Activated CD8-positive, alpha-beta T cell treated with anti-CD3 and anti-CD28 coated beads, Interleukin-2, amount 10 ng/mL, durations not matched to agents 7 days and 5 days (primary cell): Measurements from ENCODE around the gene MIER2. TPM values are rescaled to one million over a fixed set of nuclear protein-coding genes. Genes with fewer than 3 reads are reported as not detected.

Source experiments
- ATAC-seq: fragments of 150-1000 bp; cut with Tn5 transposase; one replicate; pipeline ENCODE4 v1.10.0; 2021; ENCODE audit warnings: moderate library complexity
- CTCF ChIA-PET: fragments of 350-600 bp; sonication (Branson Sonifier 250); formaldehyde crosslinking; loops from one replicate; lab custom pipeline; 2021; ENCODE audit warnings: antibody characterized with exemption; lab: Charles Lee
- POLR2A ChIA-PET: fragments of 350-600 bp; sonication (Branson Sonifier 250); formaldehyde crosslinking; loops from one replicate; lab custom pipeline; 2021; ENCODE audit warnings: antibody characterized with exemption; lab: Charles Lee
- DNase-seq: peaks from one replicate; pipeline ENCODE4 v3.0.0-alpha.2; 2020
- H3K27ac Mint-ChIP-seq: one replicate; pipeline ENCODE4 v1.8.0; 2021; ENCODE audit warnings: mild to moderate bottlenecking, mixed read lengths
- H3K27me3 Mint-ChIP-seq: one replicate; pipeline ENCODE4 v1.8.0; 2021; ENCODE audit warnings: low read depth, mixed read lengths
- H3K36me3 Mint-ChIP-seq: one replicate; pipeline ENCODE4 v1.8.0; 2021; ENCODE audit warnings: low read depth, mixed read lengths
- H3K4me1 Mint-ChIP-seq: one replicate; pipeline ENCODE4 v1.8.0; 2021; ENCODE audit warnings: low read depth, mixed read lengths
- H3K4me3 Mint-ChIP-seq: one replicate; pipeline ENCODE4 v1.8.0; 2021; ENCODE audit warnings: mild to moderate bottlenecking, mixed read lengths
- H3K9me3 Mint-ChIP-seq: one replicate; pipeline ENCODE4 v1.8.0; 2022; ENCODE audit warnings: mixed read lengths; ENCODE audit not compliant: insufficient read depth
- total RNA-seq, 2 experiments: library from RNA; stranded (reverse); gene quantifications; one replicate each; pipeline ENCODE4 v1.2.3, GENCODE V29; 2021

The MIER2 gene
- total RNA-seq, 2 experiments from 2014 or later = 21.6 to 23.1 TPM

DNA sequence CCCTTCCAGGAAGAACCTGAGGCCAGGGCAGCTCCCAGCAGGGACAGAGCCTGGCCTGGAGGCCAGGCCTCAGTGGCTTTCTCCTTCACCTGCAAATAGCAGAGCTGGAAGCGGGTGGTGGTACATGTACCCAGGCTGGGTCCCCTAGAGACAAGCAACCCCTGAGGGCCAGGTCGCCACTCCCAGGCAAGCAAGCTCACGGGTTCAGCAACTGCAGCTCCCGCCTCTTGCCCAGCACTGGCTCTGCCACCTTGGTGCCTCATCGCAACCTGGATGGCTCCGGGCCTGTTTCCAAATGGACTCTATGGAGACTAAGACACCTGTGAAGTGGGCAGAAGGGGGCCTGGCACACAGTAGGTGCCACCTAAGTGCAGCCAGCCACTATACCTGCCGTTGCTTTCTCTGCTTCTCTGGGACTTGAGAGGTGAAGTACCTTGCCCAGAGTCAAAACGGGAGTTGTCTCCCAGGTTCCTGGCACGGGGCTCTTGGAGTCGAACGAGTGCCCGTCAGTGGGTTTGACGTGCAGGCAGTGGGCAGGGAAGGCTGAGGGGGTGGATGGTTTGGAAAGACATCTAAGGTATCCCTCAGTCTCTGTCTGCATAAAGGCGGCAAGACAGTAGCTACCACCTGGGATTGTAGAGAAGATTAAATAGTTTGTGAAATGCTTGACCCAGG is 51.0 kb downstream of the MIER2 start:
- ChIA-PET POLR2A (no interaction called here), CTCF (interaction anchor here (1.0 to 2.0 kb wide), 3 partner anchors 27 to 217 kb away, joined by 3 to 5 read pairs (median 3); no protein-coding TSS in a partner anchor)
- no peaks in the 10 kb centered on the region for H3K9me3 Mint-ChIP-seq
- peaks cover 2% of the 10 kb centered on the region for H3K4me1 Mint-ChIP-seq
- no peak overlapping the region for H3K4me3 Mint-ChIP-seq
- ATAC-seq (no peak), DNase-seq (no peak)
- no peak overlapping the region for H3K27ac Mint-ChIP-seq
- H3K27me3 Mint-ChIP-seq = peaks cover 39% of the 10 kb centered on the region
- H3K36me3 Mint-ChIP-seq = no peaks in the 10 kb centered on the region

DNA sequence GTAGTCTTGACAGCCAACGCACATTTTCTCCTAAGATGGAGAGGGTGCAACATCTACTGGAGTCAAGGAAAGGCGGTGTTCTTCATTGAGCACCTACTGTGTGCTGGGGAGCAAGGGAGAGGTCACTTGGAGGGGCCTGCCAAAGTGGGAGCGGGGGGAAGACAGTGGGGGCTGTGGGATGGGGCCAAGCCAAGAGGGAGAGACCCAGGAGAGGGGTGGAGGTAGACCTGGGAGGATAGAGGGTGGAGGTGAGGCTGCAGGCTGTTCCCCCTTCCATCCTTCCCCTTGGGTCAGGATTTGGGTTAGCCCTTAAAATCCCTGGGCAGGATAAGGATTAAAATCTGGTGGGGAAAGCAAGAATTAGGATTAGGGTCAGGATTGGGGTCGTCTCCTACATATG is 51.6 kb downstream of the MIER2 start:
- POLR2A ChIA-PET = interaction anchor here (0.5 kb wide), 1 partner anchor 919 kb away, joined by 3 read pairs; no protein-coding TSS in a partner anchor
- Mint-ChIP-seq H3K9me3 (no peaks in the 10 kb centered on the region), H3K27ac (no peak overlapping the region), H3K36me3 (no peaks in the 10 kb centered on the region), H3K4me3 (no peak overlapping the region), H3K4me1 (peaks cover 2% of the 10 kb centered on the region), H3K27me3 (peaks cover 39% of the 10 kb centered on the region)
- ATAC-seq (no peak), DNase-seq (no peak)
- CTCF ChIA-PET = interaction anchor here (2.0 kb wide), 1 partner anchor 218 kb away, joined by 5 read pairs; no protein-coding TSS in a partner anchor

DNA sequence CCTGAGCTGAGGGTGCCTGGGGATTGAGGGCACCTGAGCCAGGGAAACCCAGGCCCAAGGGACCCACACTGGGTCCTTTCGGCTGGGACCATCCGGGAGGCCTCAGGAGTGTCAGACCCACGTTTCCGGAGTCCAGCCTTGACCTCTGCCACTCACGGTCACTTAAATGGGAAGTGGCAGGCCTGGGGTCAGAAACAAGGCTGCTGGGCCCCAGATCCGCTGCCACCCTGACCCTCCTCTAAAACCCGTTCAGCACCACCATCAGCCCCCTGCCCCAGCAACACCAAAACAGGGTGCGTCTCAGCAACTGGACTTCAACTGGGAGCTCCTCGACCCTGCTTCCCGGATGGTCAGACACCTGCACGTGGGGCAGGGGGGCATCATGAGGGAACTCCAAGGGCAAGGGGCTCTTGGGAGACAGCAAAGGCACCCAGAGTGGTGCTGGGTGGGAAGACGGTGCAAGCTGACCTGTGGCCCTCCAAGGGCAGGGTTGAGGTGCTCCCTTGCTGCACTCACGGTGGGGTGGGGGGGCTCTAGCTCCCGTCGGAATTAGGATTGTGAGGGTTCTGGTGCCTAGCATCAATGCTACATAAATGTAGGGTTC is 52.2 kb downstream of the MIER2 start:
- no peak overlapping the region for H3K27ac Mint-ChIP-seq
- H3K4me3 Mint-ChIP-seq = no peak overlapping the region
- H3K36me3 Mint-ChIP-seq = no peaks in the 10 kb centered on the region
- peaks cover 2% of the 10 kb centered on the region for H3K4me1 Mint-ChIP-seq
- peaks cover 39% of the 10 kb centered on the region for H3K27me3 Mint-ChIP-seq
- ChIA-PET CTCF (interaction anchor here (2.0 kb wide), 1 partner anchor 218 kb away, joined by 5 read pairs; no protein-coding TSS in a partner anchor), POLR2A (interaction anchor here (0.5 kb wide), 1 partner anchor 920 kb away, joined by 3 read pairs; no protein-coding TSS in a partner anchor)
- no peaks in the 10 kb centered on the region for H3K9me3 Mint-ChIP-seq
- DNase-seq (no peak), ATAC-seq (no peak)

DNA sequence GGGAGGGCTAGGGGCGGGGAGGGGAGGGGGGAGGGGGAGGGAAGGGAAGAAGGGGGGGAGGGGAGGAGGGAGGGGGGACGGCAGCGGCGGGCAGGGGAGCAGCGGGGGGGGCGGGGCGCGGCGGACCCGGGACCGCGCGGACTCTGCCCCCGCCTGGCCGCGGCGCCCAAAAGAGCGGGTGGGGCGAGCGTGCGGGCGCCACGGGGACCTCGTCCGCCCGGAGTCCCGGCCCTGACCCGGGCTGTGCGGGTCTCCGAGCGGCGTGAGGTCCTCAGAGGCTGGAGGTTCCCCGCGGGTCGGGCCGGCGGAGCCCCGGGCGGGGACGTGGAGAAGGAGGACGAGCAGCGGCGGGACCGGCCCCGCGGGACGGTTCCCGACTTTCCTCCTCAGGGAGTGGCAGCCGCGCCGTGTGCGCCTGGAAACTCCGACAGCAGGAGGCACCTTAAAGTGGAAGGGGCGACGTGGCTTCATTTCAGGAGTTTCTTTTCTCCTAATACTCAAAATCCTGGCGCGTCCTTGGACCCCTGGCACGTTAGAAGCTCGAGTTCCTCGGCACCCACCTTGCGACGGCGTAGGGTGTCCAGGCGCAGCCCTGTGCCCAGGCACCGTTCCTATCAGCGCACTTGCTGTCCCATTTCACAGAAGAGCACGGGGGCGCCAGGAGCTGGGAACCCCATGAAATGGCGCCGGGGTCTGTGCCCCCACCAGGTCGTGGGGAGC is 52.9 kb downstream of the MIER2 start:
- DNase-seq = no peak
- no peak for ATAC-seq
- peaks cover 39% of the 10 kb centered on the region for H3K27me3 Mint-ChIP-seq
- H3K4me3 Mint-ChIP-seq = no peak overlapping the region
- POLR2A ChIA-PET = no interaction called here
- H3K36me3 Mint-ChIP-seq = no peaks in the 10 kb centered on the region
- H3K9me3 Mint-ChIP-seq = no peaks in the 10 kb centered on the region
- H3K4me1 Mint-ChIP-seq = peaks cover 2% of the 10 kb centered on the region
- no peak overlapping the region for H3K27ac Mint-ChIP-seq
- CTCF ChIA-PET = interaction anchor here (2.0 kb wide), 1 partner anchor 219 kb away, joined by 5 read pairs; no protein-coding TSS in a partner anchor

DNA sequence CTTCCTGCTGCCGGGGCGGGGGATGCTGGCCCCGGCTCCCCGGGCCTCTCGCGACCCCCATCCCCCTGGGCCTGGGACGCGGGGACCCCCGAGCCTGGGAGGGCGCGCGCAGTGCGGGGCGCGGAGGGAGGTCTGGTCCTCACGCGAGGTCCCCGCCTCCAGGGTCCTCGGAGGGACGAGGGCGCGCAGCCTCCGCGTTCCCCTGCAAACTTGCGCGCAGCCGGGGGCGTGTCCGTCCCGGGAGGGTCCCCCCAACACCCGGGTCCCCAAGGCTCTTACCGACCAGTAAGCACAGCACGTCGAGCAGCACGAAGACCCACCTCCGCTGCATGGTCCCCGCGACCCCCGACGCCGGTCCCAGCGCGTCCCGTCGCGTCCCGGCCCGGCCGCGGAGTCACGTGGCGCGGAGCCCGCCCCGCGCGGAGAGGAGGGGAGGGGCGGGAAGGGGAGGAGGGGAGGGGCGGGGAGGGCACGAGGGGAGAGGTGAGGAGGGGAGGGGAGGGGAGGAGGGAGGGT is 53.5 kb downstream of the MIER2 start, which contains the start of gene PLPP2:
TSS of gene PLPP2 (minus strand) at position 398 of the 516 bp plus-strand sequence. CDS start at position 331, 67 bp downstream.
- Mint-ChIP-seq H3K36me3 (no peaks in the 10 kb centered on the region), H3K4me1 (peaks cover 2% of the 10 kb centered on the region), H3K27me3 (peaks cover 36% of the 10 kb centered on the region), H3K27ac (no peak within 1 kb of the TSS), H3K4me3 (no peak within 1 kb of the TSS), H3K9me3 (no peaks in the 10 kb centered on the region)
- DNase-seq = no peak
- POLR2A ChIA-PET = no interaction called here
- CTCF ChIA-PET = no interaction called here
- no peak for ATAC-seq

DNA sequence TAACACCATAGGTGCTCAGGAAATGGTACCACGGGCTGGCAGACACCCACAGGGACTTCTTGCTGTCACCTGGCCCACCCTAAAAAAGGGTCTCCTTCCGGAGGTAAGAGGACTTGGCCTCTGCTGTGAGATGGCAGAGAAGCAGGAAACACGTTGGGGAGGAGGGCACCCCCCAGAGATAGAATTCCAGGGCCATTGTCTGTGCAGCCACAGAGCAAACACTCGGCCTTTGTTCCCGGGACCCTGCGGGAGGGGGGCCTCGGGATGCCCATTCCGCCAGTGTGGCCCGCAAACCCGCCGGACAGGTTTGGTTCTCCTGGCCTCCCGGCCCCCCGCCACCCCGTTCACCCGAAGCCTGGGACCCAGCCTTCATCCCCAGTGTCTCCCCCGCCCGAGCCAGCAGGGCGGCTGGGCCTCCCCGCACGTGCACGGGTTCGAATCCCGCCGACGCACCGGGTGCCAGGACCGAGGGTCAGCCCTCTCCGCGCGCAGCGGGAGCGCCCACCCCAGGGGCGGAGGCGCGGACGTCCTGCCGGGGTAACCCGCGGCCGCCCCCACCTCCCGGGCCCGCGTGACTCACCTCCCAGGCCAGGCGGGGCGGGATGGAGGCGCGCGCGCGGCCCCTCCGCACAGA is 54.1 kb downstream of the MIER2 start:
- no peak for DNase-seq
- Mint-ChIP-seq H3K27ac (no peak overlapping the region), H3K36me3 (no peaks in the 10 kb centered on the region), H3K27me3 (peaks cover 36% of the 10 kb centered on the region), H3K4me3 (no peak overlapping the region), H3K9me3 (no peaks in the 10 kb centered on the region), H3K4me1 (peaks cover 2% of the 10 kb centered on the region)
- ChIA-PET POLR2A (no interaction called here), CTCF (no interaction called here)
- ATAC-seq = no peak

DNA sequence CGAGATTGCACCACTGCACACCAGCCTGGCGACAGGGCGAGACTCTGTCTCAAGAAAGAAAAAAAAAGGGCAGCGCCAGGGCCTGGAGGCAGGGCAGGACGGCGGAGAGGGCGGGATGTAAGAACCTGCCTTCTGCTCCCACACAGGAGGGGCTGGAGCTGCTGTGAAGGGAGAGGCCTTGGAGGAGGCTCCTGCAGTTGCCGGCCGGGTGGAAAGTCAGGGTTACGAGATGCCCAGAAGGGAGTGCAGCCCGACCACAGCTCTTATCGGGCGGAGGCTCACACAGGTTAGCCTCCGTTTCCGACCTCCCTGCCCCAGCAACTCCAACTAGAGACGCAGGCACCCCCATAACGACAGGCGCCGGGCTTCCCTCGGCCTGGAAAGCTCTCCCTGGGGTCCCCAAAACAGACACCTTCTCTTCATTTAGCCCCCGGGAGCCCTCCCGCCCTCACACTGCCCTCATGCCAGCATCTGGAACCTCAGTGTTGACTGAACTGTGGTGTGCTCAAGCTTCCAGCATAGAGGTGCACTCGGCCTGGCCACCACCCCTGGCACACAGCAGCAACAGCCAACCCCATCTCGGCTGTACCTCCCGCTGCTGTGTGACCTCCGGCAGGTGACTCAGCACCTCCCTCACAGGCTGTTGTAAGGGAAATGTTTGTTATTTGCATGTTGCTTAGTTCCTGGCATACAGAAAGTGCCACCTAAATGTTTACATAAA is 54.8 kb downstream of the MIER2 start:
- H3K4me3 Mint-ChIP-seq = no peak overlapping the region
- H3K36me3 Mint-ChIP-seq = no peaks in the 10 kb centered on the region
- ATAC-seq (peak; percentile 73), DNase-seq (peak; percentile 38)
- H3K27ac Mint-ChIP-seq = no peak overlapping the region
- POLR2A ChIA-PET = no interaction called here
- H3K4me1 Mint-ChIP-seq = peaks cover 2% of the 10 kb centered on the region
- peaks cover 30% of the 10 kb centered on the region for H3K27me3 Mint-ChIP-seq
- H3K9me3 Mint-ChIP-seq = no peaks in the 10 kb centered on the region
- CTCF ChIA-PET = no interaction called here

DNA sequence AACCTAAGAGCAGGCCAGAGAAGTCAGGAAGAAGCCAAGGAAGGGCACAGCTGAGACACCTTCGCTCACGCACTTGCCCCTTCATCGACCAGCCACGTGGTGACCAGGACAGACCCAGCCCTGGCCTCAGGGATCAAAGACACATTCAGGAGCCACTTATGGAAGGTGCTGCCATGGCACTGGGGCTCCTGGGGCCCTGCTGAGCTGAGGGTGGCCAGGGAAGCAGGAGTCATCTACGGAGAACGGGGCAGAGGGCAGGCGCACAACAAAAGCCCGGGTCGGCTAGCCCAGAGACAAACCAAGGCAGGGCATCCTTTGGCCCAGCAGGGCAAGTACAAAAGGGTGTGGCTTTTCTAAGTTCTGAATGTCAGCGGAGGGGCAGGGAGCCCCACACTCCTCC is 55.7 kb downstream of the MIER2 start:
- Mint-ChIP-seq H3K4me3 (no peak overlapping the region), H3K27ac (no peak overlapping the region), H3K4me1 (peaks cover 2% of the 10 kb centered on the region), H3K36me3 (no peaks in the 10 kb centered on the region), H3K27me3 (peaks cover 22% of the 10 kb centered on the region), H3K9me3 (no peaks in the 10 kb centered on the region)
- ChIA-PET POLR2A (no interaction called here), CTCF (no interaction called here)
- ATAC-seq = no peak
- DNase-seq = no peak

DNA sequence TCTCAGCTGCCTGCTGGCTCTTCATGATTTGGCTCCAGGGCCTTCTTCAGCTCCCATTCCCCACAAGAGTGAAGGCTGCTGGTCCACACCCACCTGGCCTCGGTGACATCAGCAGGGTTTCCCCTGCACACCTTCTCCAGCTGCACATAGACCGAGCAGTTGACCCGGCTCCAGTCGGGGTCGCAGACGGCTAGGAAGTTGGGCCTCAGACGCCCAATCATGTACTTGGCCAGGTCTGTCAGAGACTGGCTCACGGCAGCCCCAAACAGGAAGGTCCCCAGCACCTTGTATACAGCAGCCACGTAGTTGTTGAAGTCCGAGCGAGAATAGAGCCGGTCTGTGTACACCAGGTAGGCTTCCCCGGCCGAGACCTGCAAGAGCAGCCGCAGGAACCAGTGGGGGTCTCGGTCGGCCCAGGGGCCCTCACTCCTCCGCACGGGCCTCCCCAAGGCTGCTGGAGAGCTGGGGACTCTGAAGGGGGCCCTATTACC is 57.2 kb downstream of the MIER2 start:
- DNase-seq (no peak), ATAC-seq (no peak)
- H3K27me3 Mint-ChIP-seq = peaks cover 9% of the 10 kb centered on the region
- ChIA-PET CTCF (interaction anchor here (1.1 kb wide), 1 partner anchor 9 kb away, joined by 6 read pairs; no protein-coding TSS in a partner anchor), POLR2A (no interaction called here)
- H3K27ac Mint-ChIP-seq = no peak overlapping the region
- H3K9me3 Mint-ChIP-seq = no peaks in the 10 kb centered on the region
- H3K4me1 Mint-ChIP-seq = peaks cover 2% of the 10 kb centered on the region
- H3K4me3 Mint-ChIP-seq = no peak overlapping the region
- no peaks in the 10 kb centered on the region for H3K36me3 Mint-ChIP-seq

DNA sequence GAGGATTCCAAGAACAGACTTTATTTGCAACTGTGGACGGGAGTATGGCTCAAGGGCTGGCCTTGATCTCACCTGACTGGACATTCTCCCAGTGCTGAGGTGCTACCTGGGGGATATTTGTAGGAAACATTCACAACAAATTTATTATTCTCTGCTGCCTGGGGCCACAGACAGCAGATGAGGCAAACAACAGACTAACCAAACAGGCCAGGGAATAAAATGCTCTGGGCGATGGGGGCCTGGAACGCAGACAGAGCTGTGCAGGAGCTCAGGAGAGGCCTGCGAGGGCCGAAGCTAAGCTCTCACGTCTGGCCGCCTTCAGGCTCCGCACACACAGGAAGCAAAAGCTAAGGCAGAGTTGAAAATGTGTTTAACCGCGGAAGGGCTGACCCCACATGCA is 61.2 kb downstream of the MIER2 start:
- Mint-ChIP-seq H3K27ac (no peak overlapping the region), H3K4me3 (no peak overlapping the region), H3K4me1 (no peaks in the 10 kb centered on the region), H3K27me3 (no peaks in the 10 kb centered on the region), H3K9me3 (no peaks in the 10 kb centered on the region), H3K36me3 (no peaks in the 10 kb centered on the region)
- ChIA-PET CTCF (no interaction called here), POLR2A (no interaction called here)
- ATAC-seq (no peak), DNase-seq (no peak)

DNA sequence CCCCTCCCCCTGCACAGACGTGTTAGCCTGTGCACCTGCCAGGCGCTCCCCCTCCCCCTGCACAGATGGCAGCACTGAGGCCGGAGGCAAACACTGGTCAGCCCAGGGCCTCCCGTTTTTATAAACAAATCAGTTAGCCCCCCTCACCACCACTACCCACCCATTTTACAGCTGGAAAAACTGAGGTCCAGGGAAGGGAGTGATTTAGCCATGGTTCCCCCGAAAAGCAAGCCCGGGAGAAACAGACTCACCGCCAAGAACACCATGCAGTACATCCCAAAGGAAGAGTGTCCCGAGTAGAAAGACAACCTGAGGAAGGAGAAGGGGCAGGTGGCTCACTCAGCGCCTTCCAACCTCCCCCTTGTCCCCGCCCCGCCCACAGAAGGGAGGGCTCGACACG is 62.1 kb downstream of the MIER2 start:
- H3K36me3 Mint-ChIP-seq = no peaks in the 10 kb centered on the region
- H3K4me3 Mint-ChIP-seq = no peak overlapping the region
- DNase-seq = no peak
- no peak for ATAC-seq
- CTCF ChIA-PET = no interaction called here
- H3K9me3 Mint-ChIP-seq = no peaks in the 10 kb centered on the region
- peaks cover 2% of the 10 kb centered on the region for H3K27me3 Mint-ChIP-seq
- H3K4me1 Mint-ChIP-seq = no peaks in the 10 kb centered on the region
- POLR2A ChIA-PET = no interaction called here
- no peak overlapping the region for H3K27ac Mint-ChIP-seq
